ENCODE data around the gene NAV3.

DNA sequence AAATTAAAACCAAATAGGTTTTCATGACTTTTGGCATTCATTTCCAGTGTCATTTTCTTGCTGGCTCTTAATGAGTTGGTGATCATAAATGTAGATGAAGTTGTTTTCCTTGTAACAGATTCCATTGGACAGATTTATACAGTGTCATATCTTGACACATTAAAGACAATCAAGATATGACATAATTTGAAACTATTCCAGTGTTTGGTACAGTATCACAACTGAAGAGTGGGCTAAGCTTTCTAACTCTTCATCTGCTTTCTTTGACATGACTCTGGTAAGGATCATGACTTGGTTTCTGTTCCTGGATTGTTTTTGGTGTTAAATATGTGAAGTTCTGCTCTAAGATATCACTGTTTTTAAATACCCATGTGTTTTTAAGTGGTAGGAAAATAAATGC is 289.6 kb downstream of the NAV3 start:
- TF ChIP-seq, protein P1, sequence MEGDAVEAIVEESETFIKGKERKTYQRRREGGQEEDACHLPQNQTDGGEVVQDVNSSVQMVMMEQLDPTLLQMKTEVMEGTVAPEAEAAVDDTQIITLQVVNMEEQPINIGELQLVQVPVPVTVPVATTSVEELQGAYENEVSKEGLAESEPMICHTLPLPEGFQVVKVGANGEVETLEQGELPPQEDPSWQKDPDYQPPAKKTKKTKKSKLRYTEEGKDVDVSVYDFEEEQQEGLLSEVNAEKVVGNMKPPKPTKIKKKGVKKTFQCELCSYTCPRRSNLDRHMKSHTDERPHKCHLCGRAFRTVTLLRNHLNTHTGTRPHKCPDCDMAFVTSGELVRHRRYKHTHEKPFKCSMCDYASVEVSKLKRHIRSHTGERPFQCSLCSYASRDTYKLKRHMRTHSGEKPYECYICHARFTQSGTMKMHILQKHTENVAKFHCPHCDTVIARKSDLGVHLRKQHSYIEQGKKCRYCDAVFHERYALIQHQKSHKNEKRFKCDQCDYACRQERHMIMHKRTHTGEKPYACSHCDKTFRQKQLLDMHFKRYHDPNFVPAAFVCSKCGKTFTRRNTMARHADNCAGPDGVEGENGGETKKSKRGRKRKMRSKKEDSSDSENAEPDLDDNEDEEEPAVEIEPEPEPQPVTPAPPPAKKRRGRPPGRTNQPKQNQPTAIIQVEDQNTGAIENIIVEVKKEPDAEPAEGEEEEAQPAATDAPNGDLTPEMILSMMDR (IDR thresholded peaks at IDR 0.05) = no peak
- no peak for TF ChIP-seq POLR2A (IDR thresholded peaks at IDR 0.05)

All from body of pancreas (tissue), 4 donors.